GM21825 (cell line): ENCODE measurements around the gene MIF.
A peak's percentile ranks its signal among the peaks of the same experiment; 100 is the strongest.

Source experiments
- ATAC-seq: cut with Tn5 transposase; IDR thresholded peaks from one replicate; pipeline ENCODE4 v1.9.1; 2021; ENCODE audit warnings: mild to moderate bottlenecking, moderate library complexity; ENCODE audit not compliant: unreplicated experiment

Gene MIF

DNA sequence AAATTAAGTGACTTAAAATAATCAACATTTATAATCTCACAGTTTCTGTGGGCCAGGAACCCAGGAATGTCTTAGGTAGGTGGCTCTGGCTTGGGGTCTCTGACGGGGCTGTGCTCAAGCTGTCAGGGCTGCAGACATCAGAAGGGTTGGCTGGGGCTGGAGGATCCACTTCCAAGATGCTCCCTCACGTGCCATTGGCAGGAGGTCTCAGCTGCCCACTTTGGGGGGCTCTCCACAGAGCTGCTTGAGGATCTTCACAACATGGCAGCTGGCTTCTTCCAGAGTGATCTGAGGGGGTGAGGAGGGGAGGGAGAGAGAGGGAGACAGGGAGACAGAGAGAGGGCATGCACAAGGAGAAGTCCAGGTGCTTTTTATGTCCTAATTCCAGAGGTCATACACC, 18.4 kb upstream of the MIF start:
- ATAC-seq, result no peak

DNA sequence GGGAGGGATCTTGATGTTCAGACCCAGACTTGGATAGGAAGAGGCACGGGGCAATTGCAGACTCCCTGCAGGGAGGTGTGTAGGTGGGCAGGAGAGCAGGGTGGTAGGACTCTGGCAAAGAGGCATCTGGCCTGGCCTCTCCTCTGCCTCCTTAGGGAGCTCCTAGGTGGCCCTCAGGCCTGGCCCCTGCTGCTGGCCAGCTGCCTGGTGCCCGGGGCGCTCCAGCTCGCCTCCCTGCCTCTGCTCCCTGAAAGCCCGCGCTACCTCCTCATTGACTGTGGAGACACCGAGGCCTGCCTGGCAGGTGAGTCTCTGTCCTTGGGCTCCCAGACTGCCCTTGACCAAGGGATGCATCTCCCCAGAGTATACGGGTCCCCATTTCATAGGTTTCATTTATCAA, 16.6 kb upstream of the MIF start:
- no peak for ATAC-seq

DNA sequence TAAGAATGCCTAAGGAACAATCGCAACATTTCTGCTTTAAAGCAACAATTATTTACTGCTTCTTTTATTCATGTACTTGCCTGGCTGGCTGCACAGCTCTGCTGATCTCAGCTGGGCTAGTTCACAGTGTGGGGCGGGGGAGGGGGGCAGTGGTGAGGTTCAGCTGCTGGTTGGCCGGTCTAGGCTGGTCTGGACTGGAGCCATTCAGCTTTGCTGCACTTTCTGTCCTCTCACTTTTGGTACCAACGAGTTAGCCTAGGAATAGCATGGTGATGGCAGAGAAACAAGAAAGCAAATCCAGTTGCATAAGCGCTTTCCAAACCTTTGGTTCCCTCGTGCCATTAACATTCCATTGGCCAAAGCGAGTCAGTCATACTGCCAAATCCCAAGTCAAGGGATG, 16.0 kb upstream of the MIF start:
- ATAC-seq, result no peak

DNA sequence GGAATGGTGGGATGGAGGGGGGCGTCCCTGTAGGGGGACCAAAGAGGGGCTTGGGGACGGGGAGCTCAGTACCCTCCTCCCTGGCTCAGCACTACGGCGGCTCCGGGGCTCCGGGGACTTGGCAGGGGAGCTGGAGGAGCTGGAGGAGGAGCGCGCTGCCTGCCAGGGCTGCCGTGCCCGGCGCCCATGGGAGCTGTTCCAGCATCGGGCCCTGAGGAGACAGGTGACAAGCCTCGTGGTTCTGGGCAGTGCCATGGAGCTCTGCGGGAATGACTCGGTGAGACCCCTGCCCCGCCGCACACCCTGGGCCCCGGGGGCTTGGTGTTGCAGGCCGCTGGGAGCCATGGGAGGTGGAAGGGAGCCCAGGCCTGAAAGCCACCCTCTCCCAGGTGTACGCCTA, 11.8 kb upstream of the MIF start:
- no peak for ATAC-seq

DNA sequence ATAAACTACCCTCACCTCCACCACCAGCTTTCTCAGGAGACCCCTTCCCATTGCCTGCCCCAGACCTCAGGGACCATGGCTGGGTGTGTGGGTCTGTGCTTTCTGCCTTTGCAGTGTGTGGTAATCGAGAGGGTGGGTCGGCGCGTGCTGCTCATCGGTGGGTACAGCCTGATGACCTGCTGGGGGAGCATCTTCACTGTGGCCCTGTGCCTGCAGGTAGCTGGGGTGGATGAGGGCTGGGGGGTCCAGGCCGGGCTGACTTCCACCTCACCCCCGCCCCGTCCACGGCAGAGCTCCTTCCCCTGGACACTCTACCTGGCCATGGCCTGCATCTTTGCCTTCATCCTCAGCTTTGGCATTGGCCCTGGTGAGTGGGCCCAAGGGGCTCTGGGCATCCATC, 10.5 kb upstream of the MIF start:
- ATAC-seq, result no peak

DNA sequence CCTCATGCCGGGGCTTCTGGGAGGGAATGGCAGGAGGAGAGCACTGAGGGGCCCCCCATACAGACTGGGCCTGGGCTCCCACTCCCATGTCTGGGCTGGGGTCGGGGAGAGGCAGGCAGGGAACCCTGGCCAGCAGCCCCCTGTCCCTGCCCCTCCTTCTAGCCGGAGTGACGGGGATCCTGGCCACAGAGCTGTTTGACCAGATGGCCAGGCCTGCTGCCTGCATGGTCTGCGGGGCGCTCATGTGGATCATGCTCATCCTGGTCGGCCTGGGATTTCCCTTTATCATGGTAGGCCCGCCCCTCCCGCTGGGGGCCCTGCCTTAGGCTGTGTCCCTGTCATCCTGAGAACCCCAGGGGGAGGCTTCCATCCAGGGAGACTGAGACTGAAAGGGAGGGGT, 10.0 kb upstream of the MIF start:
- ATAC-seq, result no peak

DNA sequence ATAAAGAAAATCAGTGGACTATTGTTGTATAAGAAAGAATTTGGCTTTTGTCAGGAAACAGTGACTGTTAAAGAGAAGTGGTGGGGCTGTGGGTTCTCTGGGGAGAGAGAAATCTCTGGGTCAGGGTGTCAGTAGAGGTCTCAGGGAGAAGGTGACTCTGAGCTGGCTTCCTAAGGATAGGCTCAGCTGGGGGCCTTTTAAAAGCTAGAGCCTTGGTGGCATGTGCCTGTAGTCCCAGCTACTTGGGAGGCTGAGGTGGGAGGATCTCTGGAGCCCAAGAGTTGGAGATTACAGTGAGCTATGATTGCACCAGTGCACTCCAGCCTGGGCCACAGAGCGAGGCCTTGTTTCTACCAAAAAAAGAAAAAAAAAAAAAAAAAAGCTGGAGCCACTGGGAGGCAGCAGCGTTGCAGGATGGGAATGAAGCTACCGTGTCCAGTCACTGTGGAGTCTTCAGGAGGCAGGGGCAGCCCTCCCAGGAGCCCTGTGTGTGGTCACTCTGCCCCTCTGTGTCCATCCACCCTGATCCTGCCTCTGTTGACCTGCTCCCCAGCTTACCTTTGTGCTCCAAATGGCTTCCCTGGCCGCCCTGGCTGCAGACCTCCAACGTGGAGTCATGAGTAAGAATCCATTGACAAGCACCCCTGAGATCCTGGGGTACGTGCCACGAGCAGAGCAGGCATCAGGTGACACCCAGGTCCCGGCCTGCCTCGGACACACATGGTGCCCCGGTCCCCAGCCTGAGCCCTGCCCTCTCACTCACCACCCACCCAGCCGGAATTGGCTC, 5.4 kb upstream of the MIF start:
- ATAC-seq, result no peak

DNA sequence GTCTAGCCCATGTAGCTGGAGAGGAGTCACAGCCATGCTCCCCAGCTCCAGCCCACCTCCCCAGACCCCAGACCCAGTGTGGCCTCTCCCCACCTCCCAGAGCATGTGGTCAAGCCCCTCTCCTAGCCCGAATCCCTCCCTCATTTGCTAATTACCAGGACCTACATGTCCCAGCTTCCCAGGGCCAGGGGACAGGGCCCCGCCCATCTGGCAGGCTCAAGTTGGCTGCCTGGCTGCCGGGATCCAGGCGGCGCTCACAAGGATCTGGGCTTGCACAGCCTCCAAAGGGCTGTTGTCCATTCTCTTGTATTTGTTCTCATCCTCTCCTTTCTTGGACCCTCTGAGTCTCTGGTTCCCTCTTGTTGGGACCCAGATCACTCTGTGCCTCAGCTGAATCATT, 4.6 kb upstream of the MIF start:
- ATAC-seq, result no peak

DNA sequence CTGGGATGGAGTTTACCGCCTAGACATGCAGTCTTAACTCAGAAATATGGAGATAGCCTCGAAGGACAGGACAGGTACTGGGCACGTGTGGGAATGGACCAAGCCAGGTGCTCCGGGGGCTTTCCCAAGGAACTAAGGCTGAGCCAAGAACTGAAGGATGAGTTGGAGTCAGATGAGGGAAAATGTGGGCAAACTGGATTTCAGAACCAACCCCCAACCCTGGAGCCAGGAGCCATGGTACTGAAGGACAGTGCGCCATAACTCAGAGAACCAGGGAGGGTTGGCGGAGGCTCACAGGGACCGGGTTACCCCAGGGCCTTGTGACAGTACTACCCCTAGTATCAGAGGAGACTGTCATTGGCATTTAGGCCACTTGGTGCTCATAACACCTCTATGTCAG, 2.5 kb upstream of the MIF start:
- no peak for ATAC-seq

DNA sequence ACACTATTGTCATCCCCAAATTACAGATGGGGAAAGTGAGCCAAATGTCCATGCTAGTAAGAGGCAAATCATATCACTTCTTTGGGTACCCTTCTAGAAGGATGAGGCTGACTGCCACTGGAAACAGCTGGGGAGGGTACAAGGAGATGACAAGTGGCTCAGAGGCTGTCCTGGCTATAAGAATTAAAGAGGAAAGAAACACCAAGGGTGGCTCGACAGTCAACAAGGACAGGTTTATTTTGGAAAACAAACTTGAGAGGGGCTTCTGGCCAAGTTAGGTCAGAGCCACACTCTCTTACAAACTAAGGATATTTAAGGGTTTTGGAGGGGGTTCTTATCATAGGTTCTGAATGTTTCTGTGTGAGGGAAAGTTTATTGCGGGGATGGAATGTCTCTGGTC, 2.1 kb upstream of the MIF start:
- no peak for ATAC-seq

DNA sequence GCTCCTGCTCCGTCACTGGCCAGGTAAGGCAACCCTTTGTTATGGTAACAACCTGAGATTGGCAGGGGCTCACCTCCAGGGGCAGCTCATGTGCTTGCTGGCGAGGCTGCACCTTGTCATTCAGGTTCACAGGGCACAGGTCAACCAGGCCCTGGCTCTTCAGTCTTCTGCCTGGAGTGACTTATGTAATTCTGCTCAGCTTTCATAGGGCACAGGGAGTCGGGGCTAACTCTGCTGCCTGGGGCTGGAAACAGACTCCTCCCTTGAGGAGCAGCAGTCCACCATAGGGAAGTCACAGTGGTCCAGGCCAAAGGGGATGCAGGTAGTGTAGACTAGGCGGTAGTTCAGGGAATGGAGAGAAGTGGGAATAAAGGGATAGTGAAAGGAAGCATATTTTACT, 1.5 kb upstream of the MIF start:
- ATAC-seq, result no peak

DNA sequence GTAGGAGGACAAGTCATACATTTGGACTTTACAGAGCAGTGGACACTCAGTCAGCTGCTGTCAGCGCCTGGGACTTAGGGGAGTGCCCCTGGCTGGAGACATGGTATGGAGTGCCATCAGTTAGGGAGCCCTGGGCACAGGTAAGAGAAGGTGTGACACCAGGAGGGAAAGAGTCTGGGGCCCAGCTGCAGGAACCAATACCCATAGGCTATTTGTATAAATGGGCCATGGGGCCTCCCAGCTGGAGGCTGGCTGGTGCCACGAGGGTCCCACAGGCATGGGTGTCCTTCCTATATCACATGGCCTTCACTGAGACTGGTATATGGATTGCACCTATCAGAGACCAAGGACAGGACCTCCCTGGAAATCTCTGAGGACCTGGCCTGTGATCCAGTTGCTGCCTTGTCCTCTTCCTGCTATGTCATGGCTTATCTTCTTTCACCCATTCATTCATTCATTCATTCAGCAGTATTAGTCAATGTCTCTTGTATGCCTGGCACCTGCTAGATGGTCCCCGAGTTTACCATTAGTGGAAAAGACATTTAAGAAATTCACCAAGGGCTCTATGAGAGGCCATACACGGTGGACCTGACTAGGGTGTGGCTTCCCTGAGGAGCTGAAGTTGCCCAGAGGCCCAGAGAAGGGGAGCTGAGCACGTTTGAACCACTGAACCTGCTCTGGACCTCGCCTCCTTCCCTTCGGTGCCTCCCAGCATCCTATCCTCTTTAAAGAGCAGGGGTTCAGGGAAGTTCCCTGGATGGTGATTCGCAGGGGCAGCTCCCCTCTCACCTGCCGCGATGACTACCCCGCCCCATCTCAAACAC, 850 bp upstream of the MIF start:
- no peak for ATAC-seq

DNA sequence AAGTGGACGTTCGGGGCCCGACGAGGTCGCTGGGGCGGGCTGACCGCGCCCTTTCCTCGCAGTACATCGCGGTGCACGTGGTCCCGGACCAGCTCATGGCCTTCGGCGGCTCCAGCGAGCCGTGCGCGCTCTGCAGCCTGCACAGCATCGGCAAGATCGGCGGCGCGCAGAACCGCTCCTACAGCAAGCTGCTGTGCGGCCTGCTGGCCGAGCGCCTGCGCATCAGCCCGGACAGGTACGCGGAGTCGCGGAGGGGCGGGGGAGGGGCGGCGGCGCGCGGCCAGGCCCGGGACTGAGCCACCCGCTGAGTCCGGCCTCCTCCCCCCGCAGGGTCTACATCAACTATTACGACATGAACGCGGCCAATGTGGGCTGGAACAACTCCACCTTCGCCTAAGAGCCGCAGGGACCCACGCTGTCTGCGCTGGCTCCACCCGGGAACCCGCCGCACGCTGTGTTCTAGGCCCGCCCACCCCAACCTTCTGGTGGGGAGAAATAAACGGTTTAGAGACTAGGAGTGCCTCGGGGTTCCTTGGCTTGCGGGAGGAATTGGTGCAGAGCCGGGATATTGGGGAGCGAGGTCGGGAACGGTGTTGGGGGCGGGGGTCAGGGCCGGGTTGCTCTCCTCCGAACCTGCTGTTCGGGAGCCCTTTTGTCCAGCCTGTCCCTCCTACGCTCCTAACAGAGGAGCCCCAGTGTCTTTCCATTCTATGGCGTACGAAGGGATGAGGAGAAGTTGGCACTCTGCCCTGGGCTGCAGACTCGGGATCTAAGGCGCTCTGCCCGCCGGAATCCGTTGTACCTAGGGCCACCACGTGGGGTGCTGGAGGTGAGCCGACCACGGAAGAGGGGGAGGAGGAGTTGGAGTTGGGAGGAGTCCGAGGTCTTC, 771 bp downstream of the MIF start:
- peak; percentile 10 for ATAC-seq

DNA sequence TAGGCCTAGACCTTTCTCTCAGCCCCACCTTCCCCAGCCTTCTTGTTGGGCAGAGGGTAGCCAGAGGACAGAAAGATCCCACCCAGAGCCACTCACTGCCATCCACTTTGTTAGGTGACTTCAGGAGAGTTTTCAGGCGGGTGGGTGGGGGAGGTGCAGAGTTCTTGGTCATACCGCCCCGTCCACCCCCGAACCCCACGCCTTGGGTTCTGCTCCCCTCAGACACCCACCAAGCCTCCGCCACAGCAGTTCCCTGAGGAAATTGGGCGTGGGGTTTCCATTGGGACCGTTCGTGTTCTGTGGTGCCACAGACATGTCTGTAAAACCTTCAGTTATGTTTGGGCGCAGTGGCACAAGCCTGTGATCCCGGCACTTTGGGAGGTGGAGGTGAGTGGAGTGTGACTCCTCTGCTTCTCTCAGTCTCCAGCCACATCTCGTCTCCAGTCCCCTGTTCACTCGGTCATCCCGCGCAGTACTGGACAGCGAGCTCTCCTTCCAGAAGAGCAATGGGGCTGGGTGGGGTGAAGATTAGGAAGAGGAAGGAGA, 1.5 kb downstream of the MIF start:
- no peak for ATAC-seq

DNA sequence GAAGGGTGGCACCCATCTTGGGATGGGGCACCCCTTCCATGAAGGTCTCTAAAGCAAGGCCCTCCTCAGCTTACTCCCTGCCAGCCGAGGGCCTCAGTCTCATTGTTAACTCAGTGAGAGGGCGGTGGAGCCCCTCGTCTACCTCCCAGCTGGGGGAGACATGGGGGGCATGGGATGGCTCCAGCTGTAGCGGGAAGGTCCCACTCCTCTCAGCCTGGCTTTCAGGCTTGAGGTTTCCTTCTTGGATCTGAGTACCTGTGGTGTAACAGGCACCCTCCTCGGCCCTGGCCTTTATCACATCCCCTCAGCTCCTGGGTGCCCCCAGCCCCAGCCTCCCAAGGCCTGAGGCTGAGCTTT, 2.0 kb downstream of the MIF start:
- ATAC-seq, result no peak

DNA sequence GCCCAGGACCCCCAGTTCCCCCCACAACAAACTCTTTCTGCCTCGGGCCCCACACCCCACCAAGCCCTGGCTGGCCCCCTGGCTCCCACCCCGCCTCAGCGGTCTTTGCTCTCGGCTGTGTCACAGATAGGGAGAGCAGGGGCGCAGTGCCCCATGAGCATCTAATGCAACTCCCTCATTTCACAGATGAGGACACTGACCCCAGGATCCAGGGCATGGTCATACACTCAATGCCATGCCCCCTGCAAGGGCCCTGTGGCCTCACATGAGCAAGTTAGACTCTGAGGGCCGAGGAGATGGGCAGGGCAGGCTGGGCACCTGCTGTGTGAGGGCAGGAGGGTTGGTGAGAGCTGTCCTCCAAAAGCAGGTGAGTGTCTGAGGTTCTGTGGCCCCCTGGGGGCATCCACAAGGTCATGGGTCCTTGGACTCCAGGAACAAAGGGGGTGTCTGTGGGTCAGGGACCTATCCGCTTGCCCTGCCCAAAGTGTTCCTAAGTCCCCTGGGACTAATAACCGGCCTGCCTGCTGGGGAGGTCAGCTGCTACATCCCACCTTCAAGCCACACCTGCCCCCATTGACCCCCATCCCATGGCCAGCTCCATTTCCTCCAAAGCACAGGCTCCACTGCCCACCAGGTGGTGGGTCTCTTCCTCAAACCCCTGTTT, 2.5 kb downstream of the MIF start:
- ATAC-seq, result no peak

DNA sequence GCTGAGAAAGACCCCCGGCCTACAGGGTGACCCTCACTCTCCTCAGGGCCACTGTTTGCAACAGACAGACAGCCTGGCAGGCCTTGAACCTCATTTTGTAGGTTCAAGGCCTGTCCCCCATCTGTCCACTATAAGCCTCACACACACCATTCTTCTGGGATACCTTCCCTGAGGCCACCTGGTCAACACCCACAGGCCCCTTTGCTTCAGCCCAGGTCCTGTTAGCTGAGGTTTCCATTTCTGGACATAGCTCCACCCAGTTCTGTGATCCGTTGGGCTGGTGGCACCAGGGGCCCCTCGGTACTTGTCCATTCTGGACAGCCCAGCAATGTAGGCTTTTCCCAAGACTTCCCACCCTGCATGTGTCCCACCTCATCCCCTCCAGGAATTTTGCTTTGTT, 3.1 kb downstream of the MIF start:
- no peak for ATAC-seq

DNA sequence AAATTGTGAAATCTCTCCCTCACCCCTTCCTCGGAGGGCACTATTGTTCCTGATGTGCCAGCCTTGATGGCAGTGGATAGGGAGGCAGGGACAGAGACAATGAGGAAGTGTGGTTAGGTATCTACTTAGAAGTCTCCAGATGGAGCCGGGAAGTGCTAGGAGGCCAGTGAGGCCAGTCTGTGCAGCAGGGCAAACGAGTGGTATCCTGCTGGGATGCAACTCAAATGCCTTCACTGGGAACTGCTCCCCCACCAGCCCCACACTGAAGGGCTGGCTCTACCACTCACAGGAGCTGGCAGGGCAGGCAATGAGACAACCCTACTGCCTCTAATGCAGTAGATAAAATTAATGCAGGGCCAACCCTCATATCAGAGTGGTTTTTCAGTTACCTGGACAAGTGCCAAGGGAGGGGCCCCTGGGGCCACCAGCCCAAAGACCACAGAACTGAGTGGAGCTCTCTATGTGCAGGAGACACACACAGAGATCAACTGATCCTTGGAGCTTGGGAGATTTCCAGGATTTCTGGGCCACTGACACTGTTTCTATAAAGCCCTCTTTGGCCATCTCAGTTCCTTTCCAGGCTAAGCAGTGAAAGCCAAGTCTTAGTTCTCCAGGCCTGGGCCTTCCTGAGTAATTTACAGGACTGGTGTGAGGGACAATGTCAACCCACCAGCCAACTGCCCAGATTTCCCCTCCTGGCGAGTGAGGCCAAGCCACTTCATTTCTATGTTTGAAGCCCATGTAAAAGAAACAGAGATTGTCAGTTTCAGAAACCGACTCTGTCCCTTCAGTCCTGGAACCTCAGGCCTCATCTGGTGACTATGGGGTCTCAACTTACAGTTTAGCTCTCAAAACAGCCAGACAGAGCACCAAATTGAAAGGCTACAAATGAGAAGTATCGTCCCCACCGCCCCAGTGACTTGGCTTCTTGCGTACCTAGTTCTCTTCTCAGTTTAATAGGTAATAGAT, 4.1 kb downstream of the MIF start:
- ATAC-seq, result no peak

DNA sequence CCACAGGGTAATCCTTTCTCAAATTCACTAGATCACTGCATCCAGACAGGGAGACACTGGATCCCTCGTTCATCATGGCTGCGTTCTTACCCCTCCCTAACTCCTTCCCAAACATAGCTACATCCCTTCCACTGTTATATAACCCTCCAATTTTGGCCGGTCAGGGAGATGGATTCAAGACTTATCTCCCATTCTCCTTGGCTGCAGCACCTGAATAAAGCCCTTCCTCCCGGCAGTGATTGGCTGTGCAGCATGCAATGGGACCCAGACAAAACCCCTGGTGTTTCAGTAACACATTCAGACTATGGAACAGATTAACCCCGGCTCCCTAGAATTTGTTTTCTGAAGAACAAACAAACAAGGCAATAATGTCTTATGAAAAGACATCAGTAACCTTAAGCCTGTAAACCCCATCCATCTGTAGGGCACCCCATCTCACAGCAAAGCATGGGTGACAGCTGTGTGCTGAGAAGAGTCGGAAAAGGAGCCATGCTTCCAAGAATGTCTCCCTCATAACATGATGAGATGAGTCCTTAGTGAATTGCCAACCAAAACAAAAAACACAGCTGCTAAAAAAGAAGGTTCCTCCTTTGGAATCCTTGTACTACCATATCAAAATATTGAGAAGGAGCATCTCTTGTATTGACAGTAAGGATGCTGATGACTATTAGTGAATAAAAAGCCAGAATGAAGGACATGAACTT, 5.0 kb downstream of the MIF start:
- ATAC-seq, result no peak
